ENCODE results near the gene MXD1.

The MXD1 gene

DNA sequence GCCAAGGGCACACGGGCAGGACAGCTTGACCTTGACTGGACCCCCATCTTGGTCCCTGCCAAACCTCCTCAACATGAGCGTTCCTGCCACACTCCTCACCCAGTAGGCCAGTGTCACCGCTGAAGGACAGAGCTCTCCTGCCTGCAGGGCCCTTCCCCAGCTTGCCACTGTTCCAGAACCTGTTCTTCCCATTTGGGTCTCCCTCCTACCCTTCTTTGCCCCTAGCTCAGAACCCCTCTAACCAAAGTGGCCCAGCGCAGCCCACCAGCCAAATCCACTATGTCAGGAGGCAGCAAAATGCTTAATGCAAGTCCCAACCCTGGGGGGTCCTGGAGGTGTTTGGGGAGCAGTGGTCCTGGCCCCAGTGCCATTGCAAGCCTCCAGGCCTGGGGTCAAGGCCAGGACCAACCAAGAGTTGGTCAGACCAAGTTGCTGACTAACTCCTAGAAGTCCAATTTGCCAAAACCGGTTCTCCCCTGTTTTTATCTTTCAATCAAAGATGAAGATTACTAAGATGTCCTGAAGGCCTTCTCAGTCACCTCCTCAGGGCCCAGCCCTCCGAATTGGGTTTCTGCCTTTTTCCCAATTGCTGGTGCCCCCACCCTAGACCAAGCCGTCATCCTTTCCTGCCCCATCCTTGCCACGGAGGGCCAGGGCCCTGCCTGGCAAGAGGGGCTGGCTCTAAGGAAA is 51.0 kb downstream of the MXD1 start:
- TF ChIP-seq, protein P1, sequence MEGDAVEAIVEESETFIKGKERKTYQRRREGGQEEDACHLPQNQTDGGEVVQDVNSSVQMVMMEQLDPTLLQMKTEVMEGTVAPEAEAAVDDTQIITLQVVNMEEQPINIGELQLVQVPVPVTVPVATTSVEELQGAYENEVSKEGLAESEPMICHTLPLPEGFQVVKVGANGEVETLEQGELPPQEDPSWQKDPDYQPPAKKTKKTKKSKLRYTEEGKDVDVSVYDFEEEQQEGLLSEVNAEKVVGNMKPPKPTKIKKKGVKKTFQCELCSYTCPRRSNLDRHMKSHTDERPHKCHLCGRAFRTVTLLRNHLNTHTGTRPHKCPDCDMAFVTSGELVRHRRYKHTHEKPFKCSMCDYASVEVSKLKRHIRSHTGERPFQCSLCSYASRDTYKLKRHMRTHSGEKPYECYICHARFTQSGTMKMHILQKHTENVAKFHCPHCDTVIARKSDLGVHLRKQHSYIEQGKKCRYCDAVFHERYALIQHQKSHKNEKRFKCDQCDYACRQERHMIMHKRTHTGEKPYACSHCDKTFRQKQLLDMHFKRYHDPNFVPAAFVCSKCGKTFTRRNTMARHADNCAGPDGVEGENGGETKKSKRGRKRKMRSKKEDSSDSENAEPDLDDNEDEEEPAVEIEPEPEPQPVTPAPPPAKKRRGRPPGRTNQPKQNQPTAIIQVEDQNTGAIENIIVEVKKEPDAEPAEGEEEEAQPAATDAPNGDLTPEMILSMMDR (IDR thresholded peaks at IDR 0.05; ENCODE audit: low read depth, low read length), result no peak
- no peak for DNase-seq
- Histone ChIP-seq H3K27me3 (ENCODE audit: insufficient read depth, low read depth, severe bottlenecking) (no peaks in the 10 kb centered on the region), H3K27ac (no peak overlapping the region), H3K4me3 (ENCODE audit: low read depth, low read length) (no peak overlapping the region), H3K36me3 (no peaks in the 10 kb centered on the region), H3K9me3 (ENCODE audit: severe bottlenecking) (no peaks in the 10 kb centered on the region)

DNA sequence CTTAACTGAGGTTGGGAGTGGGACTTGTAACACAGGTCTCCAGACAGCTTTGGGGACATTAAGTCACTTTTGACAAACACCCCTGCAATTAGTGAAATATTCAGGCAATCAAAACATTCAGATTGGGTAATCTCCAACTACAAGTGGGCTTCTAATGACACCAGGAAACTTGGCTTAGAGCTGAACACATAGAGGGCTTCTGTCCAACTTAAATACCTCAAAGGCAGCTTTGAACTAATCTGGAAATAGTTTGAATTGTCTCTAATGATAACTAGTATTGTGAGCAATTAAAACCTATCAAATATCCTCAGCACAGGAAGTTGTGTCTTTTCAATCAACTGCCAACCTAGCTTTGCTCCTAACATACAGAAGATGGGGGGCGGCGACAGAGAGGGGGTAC is 51.6 kb downstream of the MXD1 start:
- TF ChIP-seq, protein P1 (IDR thresholded peaks at IDR 0.05; ENCODE audit: low read depth, low read length), result no peak
- no peak for DNase-seq
- no peaks in the 10 kb centered on the region for H3K36me3 ChIP-seq

DNA sequence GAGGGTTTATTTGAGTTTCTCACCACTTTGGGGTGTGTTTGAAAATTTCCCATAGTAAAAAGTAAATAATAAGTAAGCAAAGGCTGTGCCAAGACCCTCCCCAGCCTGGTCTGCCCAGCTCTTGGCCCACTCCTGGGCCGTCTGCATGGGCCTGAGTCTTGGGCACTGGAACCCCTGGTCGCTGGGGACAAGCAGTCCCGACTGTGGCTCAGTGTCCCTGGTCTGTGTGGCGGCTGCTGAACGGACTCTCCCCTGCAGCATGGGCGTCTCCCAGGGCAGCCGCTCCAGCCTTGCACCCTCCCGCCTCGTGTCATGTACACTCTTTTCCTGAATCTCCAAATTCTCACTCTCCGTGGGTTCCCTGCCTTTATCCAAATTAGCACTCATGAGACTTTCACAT is 53.7 kb downstream of the MXD1 start:
- H3K9me3 ChIP-seq (ENCODE audit: severe bottlenecking), result no peaks in the 10 kb centered on the region
- TF ChIP-seq, protein P1 (IDR thresholded peaks at IDR 0.05; ENCODE audit: low read depth, low read length), result no peak
- H3K36me3 ChIP-seq, result no peaks in the 10 kb centered on the region
- DNase-seq, result no peak
- no peak overlapping the region for H3K27ac ChIP-seq
- H3K27me3 ChIP-seq (ENCODE audit: insufficient read depth, low read depth, severe bottlenecking), result no peaks in the 10 kb centered on the region
- H3K4me3 ChIP-seq (ENCODE audit: low read depth, low read length), result no peak overlapping the region

More for the DNA sequence above, 51.6 kb downstream of the MXD1 start:
- no peak overlapping the region for H3K27ac ChIP-seq
- H3K27me3 ChIP-seq (ENCODE audit: insufficient read depth, low read depth, severe bottlenecking), result no peaks in the 10 kb centered on the region
- H3K9me3 ChIP-seq (ENCODE audit: severe bottlenecking), result no peaks in the 10 kb centered on the region
- no peak overlapping the region for H3K4me3 ChIP-seq (ENCODE audit: low read depth, low read length)

DNA sequence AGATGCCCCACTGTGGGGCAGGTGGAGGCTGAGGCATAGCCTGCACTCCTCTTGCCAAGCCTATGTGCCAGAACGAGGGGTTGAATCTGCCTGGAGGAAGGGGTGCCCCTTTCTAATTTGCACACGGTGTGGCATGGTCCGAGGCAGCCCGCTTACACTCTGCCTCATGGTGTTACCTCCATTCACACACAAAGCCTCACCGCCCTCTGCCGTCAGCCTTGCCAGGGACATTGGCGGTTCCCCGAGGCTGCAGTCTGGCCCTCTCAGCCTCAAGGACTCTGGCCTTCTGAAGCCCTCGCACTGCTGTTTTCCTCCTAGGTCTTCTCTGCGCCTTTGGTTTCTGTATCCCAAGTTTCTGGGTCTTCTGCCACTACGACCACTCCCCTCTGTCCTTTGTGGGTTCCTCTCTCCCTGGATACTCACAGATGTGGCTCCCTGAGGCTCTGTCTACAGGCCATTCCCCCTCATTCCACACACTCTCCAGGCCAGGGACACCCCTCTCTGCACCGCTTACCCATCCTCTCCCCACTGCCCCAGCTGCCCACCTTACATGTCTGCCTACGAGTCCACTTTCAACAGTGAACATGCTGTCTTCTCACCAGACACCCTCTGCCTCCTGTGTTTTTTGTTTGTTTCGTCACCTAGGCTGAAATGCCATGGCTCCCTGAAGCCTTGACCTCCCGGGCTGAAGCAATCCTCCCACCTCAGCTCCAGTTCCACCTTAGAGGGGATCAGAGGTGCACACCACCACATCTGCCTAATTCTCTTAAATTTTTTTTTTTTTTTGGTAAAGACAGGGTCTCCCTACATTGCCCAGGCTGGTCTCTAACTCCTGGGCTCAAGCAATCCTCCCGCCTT is 54.4 kb downstream of the MXD1 start:
- no peak for DNase-seq
- TF ChIP-seq, protein P1 (IDR thresholded peaks at IDR 0.05; ENCODE audit: low read depth, low read length), result no peak

DNA sequence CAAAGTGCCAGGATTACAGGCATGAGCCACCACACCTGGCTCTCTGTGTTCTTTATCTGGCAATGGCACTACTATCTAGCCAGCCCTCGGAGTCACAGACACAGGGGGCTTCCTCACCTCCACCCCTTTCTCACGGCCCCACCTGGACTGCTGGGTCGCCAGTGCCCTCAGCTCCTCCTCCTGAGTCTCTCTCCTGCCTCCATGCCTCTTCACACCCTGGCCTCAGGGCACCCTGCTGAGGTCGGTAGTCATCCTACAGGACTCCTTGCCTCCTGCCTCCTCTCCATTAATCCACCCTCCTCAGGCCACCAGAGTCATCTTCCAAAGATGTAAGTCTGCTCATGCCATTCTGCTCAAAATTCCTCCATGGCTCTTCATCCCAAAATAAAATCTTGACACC is 55.1 kb downstream of the MXD1 start:
- H3K9me3 ChIP-seq (ENCODE audit: severe bottlenecking), result no peaks in the 10 kb centered on the region
- no peak for DNase-seq
- H3K27me3 ChIP-seq (ENCODE audit: insufficient read depth, low read depth, severe bottlenecking), result no peaks in the 10 kb centered on the region
- no peak overlapping the region for H3K27ac ChIP-seq
- no peaks in the 10 kb centered on the region for H3K36me3 ChIP-seq
- TF ChIP-seq, protein P1 (IDR thresholded peaks at IDR 0.05; ENCODE audit: low read depth, low read length), result no peak
- no peak overlapping the region for H3K4me3 ChIP-seq (ENCODE audit: low read depth, low read length)

More for the DNA sequence above, 54.4 kb downstream of the MXD1 start:
- Histone ChIP-seq H3K9me3 (ENCODE audit: severe bottlenecking) (no peaks in the 10 kb centered on the region), H3K36me3 (no peaks in the 10 kb centered on the region), H3K27me3 (ENCODE audit: insufficient read depth, low read depth, severe bottlenecking) (no peaks in the 10 kb centered on the region), H3K27ac (no peak overlapping the region), H3K4me3 (ENCODE audit: low read depth, low read length) (no peak overlapping the region)
